Activated CD8-positive, alpha-beta memory T cell treated with anti-CD3 and anti-CD28 coated beads for 24 hours (primary cell): Measurements from ENCODE around the gene VAPB.

ENCODE experiments used
- DNase-seq: peaks from one replicate; pipeline ENCODE4 v3.0.0-alpha.2; 2020

VAPB gene

GRCh38 chr20:58486207-58486606 lies 97.2 kb downstream of the VAPB start:
- no peak for DNase-seq

GRCh38 chr20:58492074-58492718 lies 103.2 kb downstream of the VAPB start:
- DNase-seq, result no peak

- DNase-seq, result peak; percentile 13
These were observed 103.9 kb downstream of the VAPB start for GRCh38 chr20:58492795-58493524.

- peak; percentile 30 for DNase-seq
These were observed 106.0 kb downstream of the VAPB start for GRCh38 chr20:58494923-58495622.

- no peak for DNase-seq
These were observed 106.8 kb downstream of the VAPB start for GRCh38 chr20:58495623-58496428.

GRCh38 chr20:58496429-58496769 lies 107.4 kb downstream of the VAPB start:
- DNase-seq, result no peak

GRCh38 chr20:58497076-58497641 lies 108.1 kb downstream of the VAPB start:
- DNase-seq, result peak; percentile 38

GRCh38 chr20:58497724-58498469 lies 108.9 kb downstream of the VAPB start:
- no peak for DNase-seq

- peak; percentile 24 for DNase-seq
These were observed 109.5 kb downstream of the VAPB start for GRCh38 chr20:58498470-58499068.

GRCh38 chr20:58500256-58500655 lies 111.2 kb downstream of the VAPB start:
- peak; percentile 21 for DNase-seq
